Activated CD4-positive, alpha-beta T cell treated with anti-CD3 and anti-CD28 coated beads, Interleukin-2, amount 50 U/mL, for 24 hours (primary cell): ENCODE data around the gene PDGFRA.
"Not testable (repeated sequence)": the region's sequence is repeated elsewhere in the genome, so short reads cannot be mapped to it uniquely, and the experiment has no call there.

Source experiments
- DNase-seq, 2 donors: peaks; one replicate each; pipeline ENCODE4 v3.0.0-alpha.2; 2020; ENCODE audit warnings: low read depth in 1 of 2, low spot score in 1 of 2

PDGFRA gene

GRCh38 chr4:54318904-54319303 is 89.8 kb downstream of the PDGFRA start:
- DNase-seq, result no peak

DNA sequence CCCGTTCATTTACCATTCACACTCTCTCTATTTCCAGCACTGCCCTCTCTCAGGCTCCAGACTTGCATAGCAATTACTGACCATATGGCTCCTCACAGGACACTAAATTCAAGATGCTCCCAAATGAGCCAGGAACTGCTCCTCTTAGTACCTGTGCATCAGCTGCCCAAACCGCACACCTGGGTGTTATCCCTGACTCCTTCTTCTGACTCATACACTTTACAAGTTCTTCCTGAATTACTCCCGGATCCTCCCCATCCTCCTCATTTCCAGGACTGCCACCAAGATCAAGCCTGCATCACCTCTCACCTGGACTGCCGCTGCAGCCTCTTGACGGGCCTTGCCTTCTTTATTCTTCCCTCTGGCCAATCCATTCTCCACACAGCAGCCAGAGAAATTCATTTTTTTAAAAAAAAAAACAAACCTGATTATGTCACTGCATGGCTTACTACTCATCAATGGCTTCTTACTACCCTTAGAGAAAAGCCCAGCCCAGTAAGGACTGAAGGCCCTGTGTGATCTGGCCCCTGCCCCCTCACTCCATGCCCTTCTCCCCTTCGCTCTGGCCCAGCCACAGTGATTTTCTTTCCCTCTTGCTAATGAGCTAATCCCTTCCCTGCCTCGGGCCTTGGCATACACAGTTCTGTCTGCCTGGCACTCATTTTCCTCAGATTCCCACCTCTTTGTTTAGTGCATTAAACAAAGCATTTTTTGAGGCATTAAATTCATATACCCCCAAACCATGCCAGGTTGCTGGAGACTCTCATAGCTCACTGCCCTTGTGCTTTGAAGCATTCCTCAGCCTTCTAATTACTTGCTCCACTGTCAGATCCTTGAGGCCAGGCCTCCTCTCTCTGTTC is 92.0 kb downstream of the PDGFRA start:
- DNase-seq, result no peak

DNA sequence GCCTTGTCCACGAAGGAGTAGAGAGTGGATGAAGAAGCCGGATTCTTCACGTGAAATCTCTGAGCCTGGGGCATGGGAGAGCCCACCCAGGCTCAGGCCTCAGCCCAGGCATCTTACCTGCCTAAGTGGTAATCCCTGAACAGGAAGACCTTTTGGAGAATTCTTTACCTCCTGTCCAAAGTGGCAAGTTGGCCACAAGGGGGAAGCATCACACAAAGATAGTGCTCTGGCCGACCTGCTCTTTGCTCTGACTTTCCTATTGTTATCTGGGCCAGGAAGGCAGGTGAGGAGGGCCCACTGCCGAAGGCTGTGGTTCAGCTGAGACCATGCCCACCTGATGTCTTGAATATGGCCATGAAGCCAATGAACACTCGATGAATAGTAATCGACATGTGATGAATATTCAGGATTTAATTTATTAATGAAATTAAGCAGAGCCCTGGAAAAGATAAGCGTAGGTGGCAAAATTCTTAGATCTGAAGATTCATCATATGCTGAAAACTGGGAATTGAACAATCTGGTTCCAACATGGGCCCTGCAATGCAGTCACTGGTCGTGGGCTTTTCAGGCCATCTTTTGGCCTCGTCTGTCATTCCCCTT is 93.8 kb downstream of the PDGFRA start:
- peak in 1 of 2 donors; percentile 31 for DNase-seq

GRCh38 chr4:54330896-54331295 is 101.8 kb downstream of the PDGFRA start:
- DNase-seq, result no peak

GRCh38 chr4:54332542-54332941 is 103.4 kb downstream of the PDGFRA start:
- no peak for DNase-seq

GRCh38 chr4:54333657-54334056 is 104.6 kb downstream of the PDGFRA start:
- no peak for DNase-seq

DNA sequence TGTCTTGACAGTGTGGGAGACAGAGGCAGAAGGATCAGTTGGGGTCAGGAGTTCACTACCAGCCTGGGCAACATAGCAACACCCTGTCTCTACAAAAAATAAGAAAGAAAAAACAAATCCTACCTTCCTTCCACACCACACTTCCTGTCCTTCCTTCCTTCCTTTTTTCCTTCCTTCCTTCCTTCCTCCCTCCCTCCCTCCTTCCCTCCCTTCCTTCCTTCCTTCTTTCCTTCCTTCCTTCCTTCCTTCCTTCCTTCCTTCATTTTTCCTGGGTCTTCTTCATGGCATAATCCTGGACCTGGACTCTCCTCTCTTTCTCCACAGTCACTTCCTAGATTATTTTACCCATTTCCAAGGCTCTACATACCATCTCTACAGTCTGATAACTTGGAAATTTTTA is 105.7 kb downstream of the PDGFRA start:
- not testable (repeated sequence) for DNase-seq

GRCh38 chr4:54337009-54337408 is 107.9 kb downstream of the PDGFRA start:
- DNase-seq, result no peak

DNA sequence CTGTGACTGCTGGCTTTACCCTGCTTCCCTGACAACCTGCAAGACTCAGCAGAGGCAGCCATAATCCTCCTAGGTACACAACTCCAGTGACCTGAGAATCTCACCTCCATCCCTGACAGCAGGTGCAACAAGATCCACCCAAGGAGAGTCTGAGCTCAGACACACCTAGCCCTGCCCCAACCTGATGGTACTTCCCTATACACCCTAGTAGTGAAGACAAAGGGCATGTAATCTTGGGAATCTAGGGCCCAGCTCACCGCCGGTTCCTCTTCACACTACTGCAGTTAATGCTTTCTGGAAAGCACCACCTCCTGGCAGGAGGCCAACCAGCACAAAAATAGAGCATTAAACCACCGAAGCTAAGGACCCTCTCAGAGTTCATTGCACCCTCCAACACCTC is 113.0 kb downstream of the PDGFRA start:
- not testable (repeated sequence) for DNase-seq
